HCT116 (cell line): ENCODE results near the gene TASP1. TPM values are rescaled to one million over a fixed set of nuclear protein-coding genes. Genes with fewer than 3 reads are reported as not detected.

Source experiments
- ATAC-seq: fragments of 200-7000 bp; cut with Tn5 transposase; 2 replicates; pipeline ENCODE4 v1.9.1; 2020; ENCODE audit warnings: mild to moderate bottlenecking, moderate library complexity
- BruUV-seq: library from RNA; stranded (reverse); fragments of 400-500 nt; replicated peaks from 2 replicates; lab custom pipeline; 2021; lab: Mats Ljungman, UMichigan
- CTCF ChIA-PET: fragments of 300-600 bp; sonication (Branson Sonifier 250); formaldehyde crosslinking; loops from one replicate; lab custom pipeline; 2021; ENCODE audit warnings: antibody characterized with exemption; lab: Charles Lee
- POLR2A ChIA-PET: fragments of 300-600, 350-600 bp; sonication (Branson Sonifier 250); formaldehyde crosslinking; loops from one replicate; lab custom pipeline; 2021; ENCODE audit warnings: antibody characterized with exemption; lab: Charles Lee
- RAD21 ChIA-PET, 2 experiments: fragments of 300-600 bp; sonication (Branson Sonifier 250); formaldehyde crosslinking; loops; one replicate each; lab custom pipeline; 2023; ENCODE audit warnings: low total read pairs in 2 of 2; ENCODE audit not compliant: uncharacterized antibody in 2 of 2, unreplicated experiment in 2 of 2, low non-redundant PET in 1 of 2; lab: Charles Lee
- DNase-seq: peaks from one replicate; pipeline ENCODE4 v3.0.0-alpha.2; 2010; ENCODE audit warnings: low read depth, low spot score
- H2AFZ ChIP-seq: fragments of 200-600 bp; shearing (Covaris generic), sonication (generic); 2 replicates; pipeline ENCODE4 v1.6.1; 2017; ENCODE audit warnings: low read depth, mixed run types, mixed read lengths, antibody characterized with exemption, low read length; ENCODE audit not compliant: poor library complexity, severe bottlenecking
- H3K27ac ChIP-seq: 2 replicates; pipeline ENCODE4 v1.5.1; 2012; ENCODE audit warnings: low read depth, low read length
- H3K27me3 ChIP-seq: fragments of 200-600 bp; sonication (generic); 2 replicates; pipeline ENCODE4 v1.6.1; 2016; ENCODE audit warnings: mixed run types, low read length, mixed read lengths; ENCODE audit not compliant: insufficient read depth
- H3K36me3 ChIP-seq, 2 experiments: fragments of 200-500 bp in 1 of 2; fragments of 200-600 bp in 1 of 2; sonication (Bioruptor generic) in 1 of 2; sonication (generic) in 1 of 2; 2 replicates each; pipeline versions ENCODE4 v1.5.1 to v1.6.1; 2014 to 2016; ENCODE audit warnings: low read length in 2 of 2, inconsistent platforms in 1 of 2, mixed read lengths in 1 of 2, mixed run types in 1 of 2; ENCODE audit not compliant: insufficient read depth in 2 of 2, control insufficient read depth in 1 of 2
- H3K4me1 ChIP-seq, 2 experiments: fragments of 200-600 bp in 1 of 2; sonication (generic) in 1 of 2; 2 replicates each; pipeline versions ENCODE4 v1.5.1 to v1.6.1; 2012 to 2017; ENCODE audit warnings: low read length in 2 of 2, inconsistent platforms in 1 of 2, mild to moderate bottlenecking in 1 of 2, mixed read lengths in 1 of 2, mixed run types in 1 of 2, moderate library complexity in 1 of 2; ENCODE audit not compliant: insufficient read depth in 2 of 2, control insufficient read depth in 1 of 2
- H3K4me2 ChIP-seq: fragments of 200-600 bp; sonication (generic); 2 replicates; pipeline ENCODE4 v1.6.1; 2017; ENCODE audit warnings: mixed run types, low read length, mixed read lengths
- H3K4me3 ChIP-seq, 2 experiments: fragments of 200-600 bp in 1 of 2; sonication (generic) in 1 of 2; replicated peaks in 1 of 2; 2 replicates each; pipeline ENCODE4 v1.5.1; 2011 to 2016; ENCODE audit warnings: low read length in 2 of 2, control low read depth in 1 of 2, low read depth in 1 of 2, mild to moderate bottlenecking in 1 of 2, mixed read lengths in 1 of 2, mixed run types in 1 of 2
- H3K79me2 ChIP-seq: fragments of 200-600 bp; sonication (generic); 2 replicates; pipeline ENCODE4 v1.6.1; 2017; ENCODE audit warnings: mild to moderate bottlenecking, mixed run types, low read length, moderate library complexity, mixed read lengths; ENCODE audit not compliant: insufficient read depth
- H3K9ac ChIP-seq: fragments of 200-600 bp; sonication (generic); 2 replicates; pipeline ENCODE4 v1.6.1; 2016; ENCODE audit warnings: low read length, mixed read lengths
- H3K9me2 ChIP-seq: fragments of 200-600 bp; sonication (generic), shearing (Covaris generic); 2 replicates; pipeline ENCODE4 v1.6.1; 2017; ENCODE audit warnings: mixed run types, mild to moderate bottlenecking, moderate library complexity; ENCODE audit not compliant: insufficient read depth
- H3K9me3 ChIP-seq, 2 experiments: fragments of 200-500 bp in 1 of 2; fragments of 200-600 bp in 1 of 2; sonication (Bioruptor generic) in 1 of 2; sonication (generic) in 1 of 2; 2 replicates each; pipeline ENCODE4 v1.6.1; 2014 to 2017; ENCODE audit warnings: low read length in 2 of 2, mixed read lengths in 2 of 2, inconsistent platforms in 1 of 2, low read depth in 1 of 2, mild to moderate bottlenecking in 1 of 2, mixed run types in 1 of 2, moderate library complexity in 1 of 2; ENCODE audit not compliant: control insufficient read depth in 1 of 2, insufficient read depth in 1 of 2
- H4K20me1 ChIP-seq: fragments of 200-600 bp; sonication (generic), shearing (Covaris generic); 2 replicates; pipeline ENCODE4 v1.6.1; 2017; ENCODE audit warnings: mixed run types, mild to moderate bottlenecking, moderate library complexity; ENCODE audit not compliant: insufficient read depth
- CTCF ChIP-seq, 3 experiments: fragments of 200-600 bp in 1 of 3; sonication (generic) in 1 of 3; IDR thresholded peaks in 2 of 3; conservative IDR thresholded peaks in 1 of 3; 2 replicates each; pipeline ENCODE4 v1.5.1; 2012 to 2017; ENCODE audit warnings: low read depth in 2 of 3, low read length in 2 of 3, antibody characterized with exemption in 1 of 3, borderline replicate concordance in 1 of 3, control low read depth in 1 of 3, mild to moderate bottlenecking in 1 of 3, mixed read lengths in 1 of 3, mixed run types in 1 of 3, moderate library complexity in 1 of 3; ENCODE audit not compliant: insufficient read depth in 1 of 3
- ELF1 ChIP-seq: IDR thresholded peaks from 2 replicates; pipeline ENCODE4 v1.6.1; 2012; ENCODE audit warnings: low read depth, borderline replicate concordance
- EZH2 ChIP-seq: fragments of 200-600 bp; sonication (generic); IDR thresholded peaks from 2 replicates; pipeline ENCODE4 v1.6.1; 2017; ENCODE audit warnings: antibody characterized with exemption, mixed run types
- FOSL1 ChIP-seq: IDR thresholded peaks from 2 replicates; pipeline ENCODE4 v1.6.1; 2012; ENCODE audit warnings: low read depth
- MAX ChIP-seq: IDR thresholded peaks from 2 replicates; pipeline ENCODE4 v1.6.1; 2012
- POLR2AphosphoS5 ChIP-seq: IDR thresholded peaks from 2 replicates; pipeline ENCODE4 v1.6.1; 2011; ENCODE audit warnings: mild to moderate bottlenecking, low read depth, low read length, moderate library complexity
- RAD21 ChIP-seq: IDR thresholded peaks from 2 replicates; pipeline ENCODE4 v1.6.1; 2012; ENCODE audit warnings: low read depth, mild to moderate bottlenecking
- SIN3A ChIP-seq: IDR thresholded peaks from 2 replicates; pipeline ENCODE4 v1.6.1; 2012; ENCODE audit warnings: low read depth
- SRF ChIP-seq: IDR thresholded peaks from 2 replicates; pipeline ENCODE4 v1.6.1; 2012; ENCODE audit warnings: low read depth
- YY1 ChIP-seq: IDR thresholded peaks from 2 replicates; pipeline ENCODE4 v1.6.1; 2011; ENCODE audit warnings: low read length, low read depth, moderate library complexity, mild to moderate bottlenecking; ENCODE audit not compliant: insufficient replicate concordance; ENCODE audit errors: extremely low read depth
- intact Hi-C: fragments of 100-400 bp; cut with micrococcal nuclease; formaldehyde crosslinking; loops from 2 replicates; pipeline ENCODE4 v1.10.0; 2022
- total RNA-seq: library from RNA; stranded (reverse); gene quantifications from one replicate; pipeline ENCODE4 v1.2.1, GENCODE V29; 2021; ENCODE audit not compliant: unreplicated experiment
- TF ChIP-seq, protein P1 (sequence below): IDR thresholded peaks from 2 replicates; pipeline ENCODE4 v1.6.1; 2012

Gene TASP1
- total RNA-seq, 1 experiment from 2014 or later, result 19.1 TPM

GRCh38 chr20:13644010-13644409 is 5.3 kb upstream of the TASP1 start:
- Histone ChIP-seq H3K27me3 (no peaks in the 10 kb centered on the region), H3K4me3 (no peak overlapping the region), H3K36me3 (no peaks in the 10 kb centered on the region), H3K4me1 (peaks cover 0 to 3% of the 10 kb centered on the region in 2 experiments; a peak in 2 of 4 replicates), H3K9me2 (no peaks in the 10 kb centered on the region), H3K27ac (no peak overlapping the region), H4K20me1 (no peaks in the 10 kb centered on the region), H3K9me3 (no peaks in the 10 kb centered on the region), H3K9ac (no peak overlapping the region), H2AFZ (no peak overlapping the region), H3K79me2 (no peaks in the 10 kb centered on the region), H3K4me2 (no peak overlapping the region)
- intact Hi-C loops, result no loop called here
- ATAC-seq, result no peak
- ChIA-PET RAD21 (no interaction called here), CTCF (no interaction called here), POLR2A (no interaction called here)
- TF ChIP-seq YY1 (no peak), SRF (no peak), CTCF (IDR thresholded peaks at IDR 0.05 in 2 of 3, conservative IDR thresholded peaks at IDR 0.05 in 1 of 3; ENCODE audit: borderline replicate concordance in 1 of 3, insufficient read depth in 1 of 3, low read depth in 2 of 3, low read length in 2 of 3) (no peak), MAX (no peak), FOSL1 (no peak), ELF1 (no peak), EZH2 (no peak), POLR2AphosphoS5 (no peak), RAD21 (no peak), SIN3A (no peak)
- TF ChIP-seq, protein P1, sequence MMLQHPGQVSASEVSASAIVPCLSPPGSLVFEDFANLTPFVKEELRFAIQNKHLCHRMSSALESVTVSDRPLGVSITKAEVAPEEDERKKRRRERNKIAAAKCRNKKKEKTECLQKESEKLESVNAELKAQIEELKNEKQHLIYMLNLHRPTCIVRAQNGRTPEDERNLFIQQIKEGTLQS, result no peak
- no TSS peak for BruUV-seq
- no peak for DNase-seq
